Superior temporal gyrus (tissue), 1 donor: Measurements from ENCODE around the gene KLF5.
A peak's percentile ranks its signal among the peaks of the same experiment; 100 is the strongest.
"Not testable (repeated sequence)": the region's sequence is repeated elsewhere in the genome, so short reads cannot be mapped to it uniquely, and the experiment has no call there.

Source experiments
- DNase-seq: peaks from one replicate; pipeline ENCODE4 v3.0.0-alpha.2; 2016; ENCODE audit errors: extremely low spot score

The KLF5 gene

GRCh38 chr13:73058736-73059459 is at the start of gene KLF5:
Gene KLF5 (plus strand): TSS chr13:73059005. CDS start chr13:73059328, 323 bp downstream.
- peak; percentile 79 for DNase-seq

GRCh38 chr13:73011751-73012150 is 47.1 kb upstream of the KLF5 start:
- DNase-seq: no peak

- DNase-seq: no peak
Observed at GRCh38 chr13:73015805-73016204, 43.0 kb upstream of the KLF5 start.

GRCh38 chr13:73018336-73018735 is 40.5 kb upstream of the KLF5 start:
- DNase-seq: no peak

GRCh38 chr13:73025217-73026012 is 33.4 kb upstream of the KLF5 start:
- DNase-seq: no peak

- DNase-seq: no peak
Observed at GRCh38 chr13:73034901-73035300, 23.9 kb upstream of the KLF5 start.

GRCh38 chr13:73035660-73036059 is 23.1 kb upstream of the KLF5 start:
- no peak for DNase-seq

GRCh38 chr13:73036566-73036965 is 22.2 kb upstream of the KLF5 start:
- DNase-seq: no peak

GRCh38 chr13:73038064-73038463 is 20.7 kb upstream of the KLF5 start:
- no peak for DNase-seq

- DNase-seq: no peak
Observed at GRCh38 chr13:73039201-73040108, 19.4 kb upstream of the KLF5 start.

- no peak for DNase-seq
Observed at GRCh38 chr13:73040484-73040883, 18.3 kb upstream of the KLF5 start.

- DNase-seq: no peak
Observed at GRCh38 chr13:73040968-73041596, 17.7 kb upstream of the KLF5 start.

- no peak for DNase-seq
Observed at GRCh38 chr13:73045031-73045430, 13.8 kb upstream of the KLF5 start.

GRCh38 chr13:73048615-73049014 is 10.2 kb upstream of the KLF5 start:
- not testable (repeated sequence) for DNase-seq

- peak; percentile 2 for DNase-seq
Observed at GRCh38 chr13:73054712-73055111, 4.1 kb upstream of the KLF5 start.

GRCh38 chr13:73055813-73056564 is 2.8 kb upstream of the KLF5 start:
- no peak for DNase-seq

- DNase-seq: peak; percentile 3
Observed at GRCh38 chr13:73056565-73056962, 2.2 kb upstream of the KLF5 start.

GRCh38 chr13:73057284-73058063 is 1.3 kb upstream of the KLF5 start:
- no peak for DNase-seq

- no peak for DNase-seq
Observed at GRCh38 chr13:73058064-73058313, 816 bp upstream of the KLF5 start.

GRCh38 chr13:73058432-73058735 is 421 bp upstream of the KLF5 start:
- no peak for DNase-seq
